Measurements from ENCODE around the gene PRRC2A. TPM values are rescaled to one million over a fixed set of nuclear protein-coding genes. Genes with fewer than 3 reads are reported as not detected.
A peak's percentile ranks its signal among the peaks of the same experiment; 100 is the strongest.

PRRC2A gene
- total RNA-seq, 3 donors from 2014 or later = 109 to 151 (median 120) TPM

DNA sequence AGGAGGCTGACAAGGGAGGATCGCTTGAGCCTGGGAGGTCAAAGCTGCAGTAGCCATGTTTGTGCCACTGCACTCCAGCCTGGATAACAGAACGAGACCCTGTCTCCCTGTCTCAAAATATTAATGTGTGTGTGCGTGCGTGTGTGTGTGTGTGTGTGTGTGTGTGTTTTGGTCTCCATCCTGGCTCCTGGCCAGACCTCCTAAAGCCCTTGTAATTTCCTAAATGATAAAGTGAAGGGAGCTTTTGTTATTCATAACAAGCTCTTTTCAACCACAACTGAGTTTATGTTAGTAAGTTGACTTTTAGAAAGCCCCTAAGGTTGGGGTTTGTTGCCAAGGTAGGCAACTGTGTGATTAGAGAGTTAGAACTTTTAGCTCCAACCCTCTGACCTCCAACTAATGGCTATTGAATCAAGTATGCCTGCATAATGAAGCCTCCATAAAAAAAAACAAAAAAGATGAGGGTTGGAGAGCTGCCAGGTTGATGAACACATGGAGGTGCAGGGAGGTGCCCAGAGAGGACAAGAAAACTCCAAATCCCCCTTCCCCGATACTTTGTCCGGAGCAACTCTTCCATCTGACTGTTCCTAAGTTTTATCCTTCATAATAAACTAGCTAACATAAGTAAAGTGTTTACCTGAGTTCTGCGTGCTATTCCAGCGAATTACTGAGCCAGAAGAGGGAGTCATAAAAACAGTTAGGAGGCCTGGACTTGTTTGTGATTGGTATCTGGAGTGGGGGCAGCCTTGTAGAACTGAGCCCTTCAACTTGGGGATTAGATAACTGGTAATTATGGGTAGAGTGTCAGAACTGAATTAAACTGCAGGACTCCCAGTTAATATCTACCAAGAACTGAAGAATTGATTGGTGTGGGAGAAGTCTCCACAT is 10.8 kb upstream of the PRRC2A start:
- ATAC-seq (no peak), DNase-seq (no peak)
- Histone ChIP-seq H3K36me3 (ENCODE audit: low read depth) (no peaks in the 10 kb centered on the region), H3K4me3 (no peak overlapping the region), H3K4me1 (ENCODE audit: low read depth) (no peaks in the 10 kb centered on the region), H3K9me3 (no peaks in the 10 kb centered on the region)
- intact Hi-C loops (cut with DNase I, micrococcal nuclease) = no loop called here
- TF ChIP-seq CTCF (IDR thresholded peaks at IDR 0.05) = no peak

GRCh38 chr6:31610968-31611367 is 9.5 kb upstream of the PRRC2A start:
- Histone ChIP-seq H3K9me3 (no peaks in the 10 kb centered on the region), H3K4me1 (ENCODE audit: low read depth) (no peaks in the 10 kb centered on the region), H3K36me3 (ENCODE audit: low read depth) (no peaks in the 10 kb centered on the region), H3K4me3 (no peak overlapping the region)
- ATAC-seq (no peak), DNase-seq (no peak)
- TF ChIP-seq CTCF (IDR thresholded peaks at IDR 0.05) = no peak
- intact Hi-C loops (cut with DNase I, micrococcal nuclease) = no loop called here

DNA sequence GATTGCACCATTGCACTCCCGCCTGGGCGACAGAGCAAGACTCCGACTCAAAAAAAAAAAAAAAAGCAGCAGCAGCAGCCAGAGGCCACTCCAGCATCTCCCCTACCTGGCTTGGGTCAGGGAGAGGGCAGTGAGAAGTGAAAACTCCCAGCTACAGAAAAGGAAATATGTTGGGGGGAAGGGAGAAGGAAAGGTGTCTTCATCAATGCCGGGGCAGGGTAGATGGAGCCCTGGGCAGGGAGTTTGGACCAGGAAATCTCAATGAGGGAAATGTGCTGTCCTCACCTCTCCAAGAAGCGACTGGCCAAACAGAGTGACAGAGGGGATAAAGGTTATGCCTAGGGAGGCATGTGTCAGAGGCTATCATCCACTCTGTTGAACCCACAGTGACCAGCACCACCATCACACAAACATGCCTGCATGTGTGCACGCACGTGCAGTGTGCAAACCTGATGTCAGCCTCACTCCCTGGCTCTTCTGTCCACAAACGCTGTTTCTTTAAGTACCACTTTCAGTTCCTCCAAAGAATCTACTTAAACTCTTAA is 6.4 kb upstream of the PRRC2A start:
- H3K4me3 ChIP-seq = no peak overlapping the region
- intact Hi-C loops (cut with DNase I, micrococcal nuclease) = no loop called here
- H3K9me3 ChIP-seq = no peaks in the 10 kb centered on the region
- DNase-seq (peak in 1 of 3 donors; percentile 63), ATAC-seq (peak; percentile 51)
- no peaks in the 10 kb centered on the region for H3K36me3 ChIP-seq (ENCODE audit: low read depth)
- no peak for TF ChIP-seq CTCF (IDR thresholded peaks at IDR 0.05)
- no peaks in the 10 kb centered on the region for H3K4me1 ChIP-seq (ENCODE audit: low read depth)

- ATAC-seq (peak; percentile 64), DNase-seq (no peak)
- Histone ChIP-seq H3K4me3 (no peak within 1 kb of the TSS), H3K9me3 (no peaks in the 10 kb centered on the region), H3K4me1 (ENCODE audit: low read depth) (no peaks in the 10 kb centered on the region), H3K36me3 (ENCODE audit: low read depth) (no peaks in the 10 kb centered on the region)
- no peak for TF ChIP-seq CTCF (IDR thresholded peaks at IDR 0.05)
- intact Hi-C loops (cut with DNase I, micrococcal nuclease) = no loop called here
Measured at GRCh38 chr6:31614684-31615578, 5.6 kb upstream of the PRRC2A start, which contains the start of gene AIF1. Gene AIF1 (plus strand): TSS chr6:31615234. CDS start chr6:31615330, 96 bp downstream.

- H3K4me3 ChIP-seq = no peak overlapping the region
- no peak for TF ChIP-seq CTCF (IDR thresholded peaks at IDR 0.05)
- no peak for ATAC-seq
- intact Hi-C loops (cut with DNase I, micrococcal nuclease) = no loop called here
- H3K4me1 ChIP-seq (ENCODE audit: low read depth) = no peaks in the 10 kb centered on the region
- H3K9me3 ChIP-seq = no peaks in the 10 kb centered on the region
- no peaks in the 10 kb centered on the region for H3K36me3 ChIP-seq (ENCODE audit: low read depth)
- no peak for DNase-seq
Measured at GRCh38 chr6:31615748-31616147, 4.8 kb upstream of the PRRC2A start.
